NCI-H187 (cell line): ENCODE results near the gene SLC2A3.
"Not testable (repeated sequence)": the region's sequence is repeated elsewhere in the genome, so short reads cannot be mapped to it uniquely, and the experiment has no call there.

Source experiments
- DNase-seq, 2 experiments: peaks; one replicate each; lab custom pipeline; 2025; lab: John Stamatoyannopoulos, UW

SLC2A3 gene

DNA sequence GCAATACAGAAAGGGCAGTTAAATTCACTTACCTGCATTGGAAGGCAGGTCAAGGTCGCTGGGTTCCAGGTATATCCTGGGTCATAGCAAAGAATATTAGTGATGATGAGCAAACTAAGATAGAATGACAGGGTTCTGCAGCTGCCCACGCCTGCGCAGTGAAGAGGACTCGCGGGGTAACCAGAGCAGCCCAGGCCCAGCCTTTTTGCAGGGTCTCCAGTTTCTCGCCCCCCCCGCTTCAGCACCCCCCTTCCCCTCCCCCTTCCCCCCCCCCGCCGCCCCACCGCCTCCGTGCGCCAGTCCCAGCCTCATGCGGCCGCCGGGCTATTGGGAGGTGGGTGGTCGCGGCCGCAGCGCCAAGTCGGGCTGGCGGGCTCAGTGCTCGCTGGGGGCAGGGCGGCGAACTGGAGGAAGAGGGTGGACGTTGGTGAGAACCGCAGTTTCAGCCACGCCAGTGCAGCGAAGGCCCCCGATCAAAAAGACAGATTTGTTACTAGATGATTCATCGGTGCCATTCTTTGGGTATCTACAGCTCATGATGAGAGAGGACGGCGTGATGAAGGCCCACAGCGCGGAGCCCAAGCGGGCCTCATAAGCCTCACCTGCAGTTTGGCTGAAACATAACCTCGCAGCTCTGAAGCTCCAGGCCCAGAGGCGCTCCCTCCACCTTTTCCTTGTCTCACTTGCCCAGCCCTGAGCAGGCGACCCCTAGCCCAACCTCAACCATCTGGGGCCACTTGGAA lies 20.2 kb downstream of the SLC2A3 start:
- DNase-seq = no peak

DNA sequence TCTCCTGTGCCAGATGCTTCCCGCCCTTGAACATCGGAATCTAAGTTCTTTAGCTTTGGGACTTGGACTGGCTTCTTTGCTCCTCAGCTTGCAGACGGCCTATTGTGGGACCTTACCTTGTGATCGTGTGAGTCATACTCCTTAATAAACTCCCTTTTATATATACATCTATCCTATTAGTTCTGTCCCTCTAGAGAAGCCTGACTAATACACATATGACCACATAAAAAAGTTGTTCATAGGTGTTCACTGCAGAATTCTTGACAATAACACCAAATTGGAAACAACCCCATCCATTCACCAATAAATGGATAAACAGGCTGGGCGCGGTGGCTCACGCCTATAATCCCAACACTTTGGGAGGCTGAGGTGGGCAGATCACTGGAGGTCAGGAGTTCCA lies 25.9 kb downstream of the SLC2A3 start:
- DNase-seq = not testable (repeated sequence)

DNA sequence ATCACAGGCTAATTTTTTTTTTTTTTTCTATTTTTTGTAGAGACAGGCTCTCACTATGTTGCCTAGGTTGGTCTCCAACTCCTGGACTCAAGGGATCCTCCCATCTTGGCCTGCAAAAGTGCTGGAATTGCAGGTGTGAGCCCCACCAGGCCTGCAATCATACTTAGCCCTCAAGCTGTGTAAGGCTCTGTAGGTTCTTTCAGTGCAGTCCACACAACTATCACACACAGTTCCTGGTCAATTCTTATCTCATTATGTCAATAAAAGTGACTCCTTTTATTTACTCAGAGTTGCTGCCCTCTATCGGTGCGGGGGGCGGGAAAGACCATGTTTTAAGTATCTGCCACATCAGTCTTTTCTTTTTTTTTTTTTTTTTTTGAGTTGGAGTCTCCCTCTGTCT lies 29.0 kb downstream of the SLC2A3 start:
- DNase-seq = no peak

DNA sequence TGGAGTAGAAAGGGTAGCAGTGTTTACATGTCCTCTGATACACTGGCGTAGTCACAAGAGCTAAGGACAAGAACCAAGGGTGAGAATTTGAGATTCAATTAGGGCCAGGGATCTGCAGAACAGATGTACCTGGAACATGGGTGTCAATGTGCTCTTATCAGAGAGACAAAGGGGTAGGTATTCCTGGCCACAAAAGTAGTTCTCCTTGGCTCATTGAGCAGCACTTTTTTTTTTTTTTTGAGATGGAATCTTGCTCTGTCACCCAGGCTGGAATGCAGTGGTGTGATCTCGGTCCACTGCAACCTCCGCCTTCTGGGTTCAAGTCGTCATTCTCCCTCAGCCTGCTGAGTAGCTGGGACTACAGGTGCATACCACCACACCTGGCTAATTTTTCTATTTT lies 29.7 kb downstream of the SLC2A3 start:
- not testable (repeated sequence) for DNase-seq

DNA sequence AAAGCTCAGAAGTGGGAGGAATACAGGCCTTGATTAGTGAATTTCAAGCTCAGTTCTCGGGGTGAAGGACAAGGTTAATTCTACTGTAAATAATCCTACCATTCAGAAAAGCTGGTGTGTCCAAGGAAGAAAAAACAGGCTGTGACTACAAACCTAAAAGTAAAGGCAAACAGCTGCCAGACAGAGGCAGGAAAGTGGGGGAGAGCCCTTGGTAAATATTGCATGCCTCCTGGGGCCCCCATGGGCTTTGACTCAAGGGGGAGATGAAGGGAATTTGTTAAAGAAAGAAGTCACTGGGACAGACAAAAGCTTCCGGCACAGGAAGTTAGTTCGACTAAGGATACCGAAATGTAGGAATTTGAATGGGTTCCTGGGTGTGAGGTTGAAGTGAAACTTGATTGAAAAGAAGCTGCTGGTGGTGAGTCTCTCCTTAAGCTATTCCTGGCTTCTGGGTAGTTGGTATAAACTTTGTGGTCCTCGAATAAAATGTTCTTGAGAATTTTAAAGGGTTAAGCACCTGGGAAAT lies 30.3 kb downstream of the SLC2A3 start:
- not testable (repeated sequence) for DNase-seq

DNA sequence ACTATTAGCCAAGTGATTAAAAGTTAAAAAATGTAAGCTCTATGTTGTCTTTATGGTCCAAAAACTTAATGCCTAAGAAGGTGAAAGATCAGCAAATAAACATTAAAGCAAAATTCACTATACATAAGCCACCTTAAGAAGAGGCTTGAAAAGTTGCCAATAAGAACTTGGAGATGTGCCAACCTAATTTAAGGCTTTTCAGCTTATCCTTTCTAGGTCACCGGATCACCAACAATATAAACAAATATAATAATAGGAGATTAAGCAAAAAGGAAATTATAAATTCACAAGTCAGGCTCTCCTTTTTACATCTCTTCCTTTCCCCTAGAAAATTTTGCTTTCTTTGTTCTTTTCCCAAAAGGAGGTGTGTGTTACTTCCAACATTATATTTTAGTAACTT lies 30.9 kb downstream of the SLC2A3 start:
- DNase-seq = no peak

DNA sequence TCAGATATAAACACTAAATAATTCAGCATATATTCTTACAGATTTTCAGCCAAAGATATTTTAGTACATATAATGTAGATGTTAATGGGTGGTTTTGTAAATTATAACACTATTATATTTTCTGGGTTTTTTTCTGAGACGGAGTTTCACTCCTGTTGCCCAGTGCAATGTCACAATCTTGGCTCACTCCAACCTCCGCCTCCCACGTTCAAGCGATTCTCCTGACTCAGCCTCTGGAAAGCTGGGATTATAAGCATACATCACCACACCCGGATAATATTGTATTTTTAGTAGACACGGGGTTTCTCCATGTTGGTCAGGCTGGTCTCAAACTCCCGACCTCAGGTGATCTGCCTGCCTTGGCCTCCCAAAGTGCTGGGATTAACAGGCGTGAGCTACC lies 33.6 kb downstream of the SLC2A3 start:
- not testable (repeated sequence) for DNase-seq

DNA sequence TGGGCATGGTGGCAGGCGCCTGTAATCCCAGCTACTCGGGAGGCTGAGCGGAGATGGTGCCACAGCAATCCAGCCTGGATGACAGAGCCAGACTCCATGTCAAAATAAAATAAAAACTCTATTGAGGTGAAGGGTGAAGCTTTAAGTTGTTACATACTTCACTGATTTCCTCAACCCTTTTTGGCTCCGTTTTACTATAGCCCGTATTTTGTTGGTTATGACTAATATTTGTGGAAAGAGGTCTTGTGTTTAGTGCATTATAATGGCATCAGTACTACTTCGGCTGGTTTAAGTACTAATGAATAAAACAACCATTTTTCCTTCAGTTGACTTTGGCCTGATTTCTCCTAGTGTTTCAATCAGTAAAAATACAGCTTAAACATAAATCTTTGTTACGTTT lies 36.2 kb downstream of the SLC2A3 start:
- DNase-seq = no peak

DNA sequence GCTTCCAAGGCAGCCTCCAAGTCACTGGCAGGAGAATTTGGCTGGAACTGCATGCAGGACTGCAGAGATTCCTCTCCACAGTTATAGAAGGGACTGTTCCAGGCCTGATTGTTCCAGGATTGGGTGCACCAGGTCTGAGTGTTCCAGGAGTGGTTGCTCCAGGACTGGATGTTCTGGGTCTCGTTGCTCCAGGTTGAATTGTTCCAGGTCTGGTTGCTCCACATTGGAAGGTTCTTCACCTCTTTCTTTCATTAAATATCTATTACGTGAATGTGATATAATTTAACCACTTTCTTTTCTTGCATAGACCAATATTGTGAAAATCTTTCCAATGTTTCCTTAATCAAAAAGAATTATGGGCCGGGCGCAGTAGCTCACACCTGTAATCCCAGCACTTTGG lies 39.3 kb downstream of the SLC2A3 start:
- DNase-seq = not testable (repeated sequence)

DNA sequence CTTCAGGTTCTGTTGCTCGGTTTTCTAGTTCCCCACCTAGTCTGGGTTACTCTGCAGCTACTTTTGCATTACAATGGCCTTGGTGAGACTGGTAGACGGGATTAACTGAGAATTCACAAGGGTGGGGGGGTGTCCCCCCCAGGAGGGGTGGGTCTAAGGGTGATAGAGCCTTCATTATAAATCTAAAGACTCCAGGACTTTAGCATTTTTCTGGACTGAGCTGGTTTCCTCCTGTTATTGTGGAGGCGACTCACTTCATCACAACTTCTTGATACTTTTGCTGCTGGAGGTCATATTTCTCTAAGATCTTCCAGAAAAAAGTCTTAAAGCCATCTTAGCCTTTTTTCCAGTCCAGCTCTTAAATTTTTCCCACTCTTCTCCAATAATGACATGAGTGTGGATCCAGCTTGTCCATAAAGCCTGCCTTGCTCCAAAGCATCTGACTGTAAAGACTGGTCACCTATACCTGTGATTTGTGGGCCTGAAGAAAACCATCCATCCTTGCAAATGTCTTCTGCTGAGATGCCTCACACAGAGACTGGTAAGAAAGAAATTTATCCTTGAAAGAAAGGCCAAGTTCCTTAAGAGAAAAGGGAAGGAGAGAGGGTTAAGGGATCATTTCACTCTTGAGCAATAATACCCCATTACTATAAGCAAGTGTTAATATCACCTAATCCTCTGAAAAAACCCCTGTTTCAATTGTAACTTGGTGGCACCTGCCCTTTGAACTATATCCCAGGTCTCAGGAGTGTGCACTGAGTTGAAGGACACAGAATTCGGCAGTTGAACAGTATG lies 43.6 kb downstream of the SLC2A3 start:
- DNase-seq = no peak

DNA sequence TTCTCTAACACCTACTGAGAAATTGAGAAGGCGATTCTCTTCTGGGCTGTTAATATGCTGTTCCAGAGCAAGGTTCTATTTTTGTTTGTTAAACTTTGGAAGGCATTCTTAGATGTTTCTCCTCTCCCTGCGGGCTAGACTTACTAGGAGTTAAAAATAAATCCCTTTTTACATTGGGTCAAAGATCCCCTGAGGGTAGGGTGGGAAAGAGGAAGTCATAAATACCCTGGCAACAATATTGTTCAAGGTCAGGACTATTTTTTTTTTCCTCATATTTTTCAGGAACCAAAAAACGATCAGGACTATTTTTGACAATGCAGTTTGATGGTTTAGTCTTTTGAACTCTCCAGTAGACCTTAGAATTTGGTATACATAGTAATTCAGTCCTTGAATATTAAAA lies 51.3 kb downstream of the SLC2A3 start:
- DNase-seq = no peak

DNA sequence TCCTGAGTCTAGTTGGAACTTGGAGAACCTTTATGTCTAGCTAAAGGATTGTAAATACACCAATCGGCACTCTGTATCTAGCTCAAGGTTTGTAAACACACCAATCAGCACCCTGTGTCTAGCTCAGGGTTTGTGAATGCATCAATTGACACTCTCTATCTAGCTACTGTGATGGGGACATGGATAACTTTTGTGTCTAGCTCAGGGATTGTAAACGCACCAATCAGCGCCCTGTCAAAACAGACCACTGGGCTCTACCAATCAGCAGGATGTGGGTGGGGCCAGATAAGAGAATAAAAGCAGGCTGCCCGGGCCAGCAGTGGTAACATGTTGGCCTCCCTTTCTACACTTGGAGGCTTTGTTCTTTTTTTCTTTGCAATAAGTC lies 54.3 kb downstream of the SLC2A3 start:
- DNase-seq = not testable (repeated sequence)

DNA sequence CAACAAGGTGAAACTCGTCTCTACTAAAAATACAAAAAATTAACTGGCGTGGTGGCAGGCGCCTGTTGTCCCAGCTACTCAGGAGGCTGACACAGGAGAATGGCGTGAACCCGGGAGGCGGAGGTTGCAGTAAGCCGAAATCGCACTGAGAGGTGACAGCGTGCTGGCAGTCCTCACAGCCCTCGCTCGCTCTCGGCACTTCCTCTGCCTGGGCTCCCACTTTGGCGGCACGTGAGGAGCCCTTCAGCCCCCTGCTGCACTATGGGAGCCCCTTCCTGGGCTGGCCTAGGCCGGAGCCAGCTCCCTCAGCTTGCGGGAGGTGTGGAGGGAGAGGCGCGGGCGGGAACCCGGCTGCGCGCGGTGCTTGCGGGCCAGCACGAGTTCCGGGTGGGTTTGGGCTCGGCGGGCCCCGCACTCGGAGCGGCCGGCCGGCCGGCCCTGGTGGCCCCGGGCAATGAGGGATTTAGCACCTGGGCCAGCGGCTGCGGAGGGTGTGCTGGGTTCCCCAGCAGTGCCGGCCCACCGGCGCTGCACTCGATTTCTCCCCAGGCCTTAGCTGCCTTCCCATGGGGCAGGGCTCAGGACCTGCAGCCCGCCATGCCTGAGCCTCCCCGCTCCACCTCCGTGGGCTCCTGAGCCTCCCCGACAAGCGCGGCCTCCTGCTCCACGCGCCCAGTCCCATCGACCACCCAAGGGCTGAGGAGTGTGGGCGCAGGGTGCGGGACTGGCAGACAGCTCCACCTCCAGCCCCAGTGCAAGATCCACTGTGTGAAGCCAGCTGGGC lies 54.8 kb downstream of the SLC2A3 start:
- not testable (repeated sequence) for DNase-seq

DNA sequence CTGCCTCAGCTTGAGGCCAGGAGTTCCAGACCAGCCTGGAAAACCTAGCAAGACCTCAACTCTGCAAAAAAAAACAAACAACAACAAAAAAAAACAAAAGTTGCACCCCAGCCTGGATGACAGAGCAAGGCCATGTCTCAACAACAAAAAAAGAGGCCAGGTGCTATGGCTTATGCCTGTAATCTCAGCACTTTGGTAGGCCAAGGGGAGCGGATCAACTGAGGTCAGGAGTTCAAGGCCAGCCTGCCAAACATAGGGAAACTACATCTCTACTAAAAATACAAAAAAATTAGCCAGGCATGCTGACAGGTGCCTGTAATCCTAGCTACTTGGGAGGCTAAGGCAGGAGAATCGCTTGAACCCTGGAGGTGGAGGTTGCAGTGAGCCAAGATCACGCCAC lies 56.7 kb downstream of the SLC2A3 start:
- no peak for DNase-seq

DNA sequence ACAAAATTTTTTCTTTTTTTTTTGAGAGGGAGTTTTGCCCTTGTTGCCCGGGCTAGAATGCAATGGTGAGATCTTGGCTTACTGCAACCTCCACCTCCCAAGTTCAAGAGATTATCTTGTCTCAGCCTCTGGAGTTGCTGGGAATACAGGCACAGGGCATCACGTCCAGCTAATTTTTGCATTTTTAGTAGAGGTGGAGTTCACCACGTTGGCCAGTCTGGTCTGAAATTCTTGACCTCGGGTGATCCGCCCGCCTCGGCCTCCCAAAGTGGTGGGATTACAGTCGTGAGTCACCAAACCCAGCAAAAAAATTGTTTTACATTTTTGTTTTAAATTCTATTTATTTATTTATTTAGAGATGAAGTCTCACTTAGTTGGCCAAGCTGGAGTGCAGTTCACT lies 58.6 kb downstream of the SLC2A3 start:
- no peak for DNase-seq

DNA sequence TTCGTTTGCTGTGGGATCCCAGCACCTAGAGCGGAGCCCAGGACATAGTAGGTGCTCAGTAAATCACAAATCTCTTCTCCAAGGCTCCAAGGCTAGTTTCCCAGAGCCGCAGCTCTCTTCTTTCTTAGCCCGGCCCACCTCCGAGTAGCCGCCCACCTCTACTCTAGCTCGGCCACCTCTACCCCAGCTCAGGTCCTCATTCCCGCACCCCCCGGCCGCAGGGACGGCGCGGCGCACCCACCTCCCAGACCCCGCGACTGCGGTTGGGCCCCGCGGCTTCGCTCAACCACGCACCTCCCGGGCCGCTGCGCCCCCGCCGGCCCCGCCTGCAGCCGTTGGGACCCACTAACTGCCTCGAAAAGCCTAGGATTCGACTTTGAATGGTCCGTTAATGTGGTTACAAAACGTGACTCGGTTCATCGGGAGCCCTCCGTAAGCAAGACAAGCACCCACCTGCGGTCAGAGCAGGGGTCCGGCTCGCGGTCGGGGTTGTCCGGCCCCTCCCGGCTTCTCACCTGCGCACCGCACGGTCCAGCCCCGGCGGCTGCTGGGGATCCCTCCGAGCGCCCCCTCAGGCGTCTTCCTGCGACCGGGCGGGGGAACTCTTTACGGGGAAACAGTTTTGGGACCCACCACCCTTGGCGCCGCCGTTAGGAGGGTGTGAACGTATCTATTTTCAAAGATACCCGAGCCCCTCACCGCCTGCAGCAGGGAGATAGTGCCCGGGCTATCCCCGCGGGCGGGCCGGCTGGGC lies 63.2 kb downstream of the SLC2A3 start, which contains the start of gene SLC2A14:
Gene SLC2A14, minus strand, starts transcription at position 350 of the 754 bp plus-strand sequence. CDS start 3,035 bp downstream, outside the sequence.
- DNase-seq = no peak

DNA sequence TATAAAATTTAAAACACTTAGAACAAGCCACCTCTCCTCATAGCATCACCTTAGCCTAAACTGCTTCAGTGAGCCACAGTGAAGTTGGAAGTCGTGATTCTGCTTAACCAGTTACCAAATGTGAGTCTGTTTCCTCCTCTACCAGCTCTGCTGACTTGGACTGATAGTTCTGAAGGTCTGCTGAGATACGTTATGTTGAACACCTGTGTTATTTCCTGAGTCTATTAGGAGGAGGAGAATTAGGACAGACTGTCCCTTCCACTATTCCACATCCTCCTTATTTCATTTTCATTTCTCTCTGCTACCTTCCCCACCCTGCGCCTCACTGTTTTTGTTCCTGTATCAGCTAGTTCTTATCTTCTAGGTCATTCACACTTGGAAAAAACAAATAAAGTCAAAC lies 65.7 kb downstream of the SLC2A3 start:
- DNase-seq = no peak
